Activated T-cell treated with anti-CD3 and anti-CD28 coated beads, Interleukin-2, amount 50 U/mL, for 48 hours (primary cell): ENCODE data around the gene GATA1.
"Not testable (repeated sequence)": the region's sequence is repeated elsewhere in the genome, so short reads cannot be mapped to it uniquely, and the experiment has no call there.

Experiments used
- DNase-seq, 2 experiments: peaks; one replicate each; pipeline ENCODE4 v3.0.0-alpha.2; 2020

Gene GATA1

GRCh38 chrX:48816014-48816810 lies 29.8 kb downstream of the GATA1 start:
- DNase-seq, result no peak

- no peak for DNase-seq
These were observed 31.7 kb downstream of the GATA1 start for GRCh38 chrX:48818098-48818497.

- DNase-seq, result no peak
These were observed 32.5 kb downstream of the GATA1 start for GRCh38 chrX:48818866-48819265.

- not testable (repeated sequence) for DNase-seq
These were observed 33.0 kb downstream of the GATA1 start for GRCh38 chrX:48819394-48819793.

- no peak for DNase-seq
These were observed 36.7 kb downstream of the GATA1 start for GRCh38 chrX:48823053-48823452.

- no peak for DNase-seq
These were observed 37.7 kb downstream of the GATA1 start for GRCh38 chrX:48824066-48824465.

- DNase-seq, result no peak
These were observed 39.9 kb downstream of the GATA1 start, which contains the start of gene ERAS for GRCh38 chrX:48826135-48826875. TSS of gene ERAS (plus strand) at chrX:48826513. CDS start at chrX:48829124, 2,611 bp downstream.

GRCh38 chrX:48826876-48827653 lies 40.7 kb downstream of the GATA1 start:
- no peak for DNase-seq

GRCh38 chrX:48827654-48827968 lies 41.2 kb downstream of the GATA1 start:
- DNase-seq, result no peak

GRCh38 chrX:48829016-48829735 lies 42.8 kb downstream of the GATA1 start:
- no peak for DNase-seq

- DNase-seq, result no peak
These were observed 44.9 kb downstream of the GATA1 start for GRCh38 chrX:48831136-48831908.

- no peak for DNase-seq
These were observed 45.5 kb downstream of the GATA1 start for GRCh38 chrX:48831909-48832291.

GRCh38 chrX:48833542-48834138 lies 47.2 kb downstream of the GATA1 start:
- DNase-seq, result no peak

GRCh38 chrX:48834383-48834709 lies 48.0 kb downstream of the GATA1 start:
- no peak for DNase-seq

GRCh38 chrX:48835524-48836329 lies 49.3 kb downstream of the GATA1 start, which contains the start of gene PCSK1N:
TSS of gene PCSK1N (minus strand) at chrX:48835610. CDS start at chrX:48835532, 78 bp downstream.
- peak in 1 of 2 experiments; percentile 33 for DNase-seq

GRCh38 chrX:48839686-48840085 lies 53.3 kb downstream of the GATA1 start:
- no peak for DNase-seq
